GM21526 (cell line): ENCODE data around the gene FBXO36.
A peak's percentile ranks its signal among the peaks of the same experiment; 100 is the strongest.
"Not testable (repeated sequence)": the region's sequence is repeated elsewhere in the genome, so short reads cannot be mapped to it uniquely, and the experiment has no call there.

Source experiments
- ATAC-seq: cut with Tn5 transposase; IDR thresholded peaks from one replicate; pipeline ENCODE4 v1.9.1; 2021; ENCODE audit warnings: moderate library complexity; ENCODE audit not compliant: unreplicated experiment, low FRiP score

Gene FBXO36

DNA sequence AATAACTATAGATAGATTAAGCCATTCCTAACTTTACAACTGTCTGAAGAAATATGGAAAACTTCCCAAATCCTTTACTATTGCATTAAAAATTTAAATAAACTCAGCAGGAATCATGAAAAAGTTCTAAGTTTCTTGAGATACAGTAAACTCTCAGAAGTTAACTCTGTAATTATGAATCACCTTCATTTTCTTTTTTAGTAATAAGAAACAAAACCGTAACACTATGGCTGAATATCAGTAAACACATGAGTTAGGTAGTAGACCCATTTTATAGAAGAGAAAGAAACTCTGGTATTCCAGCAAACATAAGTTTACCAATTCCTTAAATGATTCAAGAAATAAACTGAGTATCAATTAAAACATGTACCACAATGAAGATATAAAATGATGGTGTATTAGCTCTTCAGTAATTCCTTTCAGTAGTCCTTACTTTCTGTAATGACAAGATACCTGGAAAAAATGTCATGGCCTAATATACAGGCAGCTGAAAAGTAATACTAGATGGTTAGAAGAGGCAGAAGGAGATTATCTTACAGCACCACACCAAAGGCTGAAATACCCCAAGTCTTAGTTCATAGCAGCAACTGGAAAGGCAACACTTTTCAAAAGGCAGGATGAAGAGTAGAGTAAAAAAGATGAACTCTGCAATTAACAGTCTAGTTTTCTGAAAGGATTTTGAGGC lies 12.0 kb upstream of the FBXO36 start:
- no peak for ATAC-seq

DNA sequence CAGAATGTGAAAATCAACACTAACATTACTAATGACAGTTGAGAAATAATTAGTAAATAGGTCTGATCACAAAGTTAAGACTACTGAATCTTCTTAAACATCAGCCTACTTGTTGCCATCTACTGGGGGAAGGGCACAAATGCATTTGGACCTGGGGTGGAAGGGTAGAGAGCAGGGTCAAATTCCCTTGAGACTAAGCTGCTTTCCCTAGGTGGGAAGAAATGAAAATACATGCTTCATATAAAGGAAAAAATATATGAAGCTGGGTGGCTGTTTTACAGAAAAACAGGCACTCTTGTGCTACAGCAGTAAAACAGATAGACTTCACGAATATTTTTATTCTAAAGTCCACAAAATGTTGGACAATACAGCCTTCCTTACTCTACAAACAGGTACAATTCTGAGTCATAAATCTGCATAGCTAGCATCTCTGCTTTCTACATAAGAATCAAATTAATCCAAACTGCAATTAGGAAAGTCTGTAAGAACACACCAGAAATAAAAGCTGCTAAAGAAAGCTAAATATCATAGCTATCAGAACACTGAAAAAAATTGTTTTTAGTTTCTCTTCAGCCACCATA lies 11.4 kb upstream of the FBXO36 start:
- peak; percentile 57 for ATAC-seq

GRCh38 chr2:229914171-229914570 lies 8.1 kb upstream of the FBXO36 start:
- ATAC-seq = no peak

- ATAC-seq = no peak
Observed at GRCh38 chr2:229917793-229918192, 4.5 kb upstream of the FBXO36 start.

GRCh38 chr2:229920011-229920641 lies 2.2 kb upstream of the FBXO36 start:
- ATAC-seq = no peak

DNA sequence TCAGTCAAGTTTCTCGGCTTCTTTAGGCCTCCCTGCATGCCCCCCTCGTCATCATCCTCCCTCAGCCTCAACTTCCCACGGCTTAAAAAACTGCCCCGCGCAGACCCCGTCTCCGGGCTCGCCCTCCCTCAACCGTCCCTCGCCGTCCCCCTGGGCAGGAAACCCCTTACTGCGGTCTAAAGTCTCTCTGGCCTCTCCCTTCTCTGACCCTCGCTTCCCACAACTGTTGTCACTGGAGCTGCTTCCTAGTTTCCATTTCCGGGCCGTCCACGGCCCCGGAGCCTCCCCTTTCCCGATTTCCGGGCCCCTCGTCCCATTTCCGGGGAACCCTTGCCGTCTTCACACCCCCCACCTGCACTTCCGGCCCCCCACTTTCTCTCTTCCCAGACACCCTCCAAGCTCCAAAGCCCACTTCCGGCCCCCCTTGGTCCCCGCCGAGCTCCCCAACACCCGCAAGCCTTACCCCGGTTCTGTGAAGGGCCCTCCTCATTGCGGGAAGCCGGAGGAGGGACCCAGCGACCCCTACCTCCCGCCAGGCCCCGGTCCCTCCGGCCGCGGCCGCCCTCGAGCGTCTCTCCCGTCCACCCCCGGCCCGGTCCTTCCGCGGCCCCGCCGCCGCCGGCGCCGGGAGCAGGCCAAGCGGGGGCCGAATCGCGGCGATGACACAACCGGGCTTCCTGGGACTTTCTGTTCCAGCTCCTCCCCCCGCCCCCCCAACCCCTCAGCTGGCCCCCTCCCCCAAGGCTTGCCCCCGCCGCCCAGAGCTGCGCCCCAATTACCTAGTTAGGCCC lies 1.0 kb upstream of the FBXO36 start:
- peak; percentile 19 for ATAC-seq

DNA sequence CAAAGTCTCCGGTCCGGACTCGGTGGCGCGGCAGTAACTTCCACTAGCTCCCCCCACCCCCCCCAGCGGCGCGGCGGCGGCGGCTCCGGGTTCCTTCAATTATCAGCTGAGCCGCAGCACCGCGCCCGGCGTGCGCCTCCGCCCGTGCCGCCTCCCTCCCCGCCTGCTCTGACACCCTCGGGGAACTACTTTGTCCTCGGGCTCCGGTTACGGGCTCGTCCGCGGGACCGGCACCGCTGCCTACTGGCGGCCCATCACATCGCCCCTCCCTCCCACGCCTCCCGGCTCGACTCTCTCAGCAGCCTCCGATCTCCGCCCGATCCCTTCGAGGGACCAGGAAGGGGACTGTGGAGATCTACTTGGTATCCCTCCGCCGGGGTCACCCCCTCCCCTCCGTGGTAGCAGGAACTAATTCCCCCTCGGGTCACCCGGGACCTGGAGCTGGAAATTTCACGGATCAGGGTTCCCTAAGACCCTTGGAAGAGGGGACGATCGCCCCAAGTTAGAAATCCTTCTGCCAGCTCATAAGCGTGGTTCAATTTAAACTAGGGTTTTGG lies 333 bp upstream of the FBXO36 start, which contains the start of gene TRIP12:
TRIP12 (minus strand) TSS at position 118 of the 557 bp plus-strand sequence. CDS start 41,930 bp downstream, outside the sequence.
- ATAC-seq = peak; percentile 61

GRCh38 chr2:229924541-229924940 lies 2.2 kb downstream of the FBXO36 start:
- not testable (repeated sequence) for ATAC-seq

GRCh38 chr2:229925201-229925600 lies 2.9 kb downstream of the FBXO36 start:
- ATAC-seq = no peak

DNA sequence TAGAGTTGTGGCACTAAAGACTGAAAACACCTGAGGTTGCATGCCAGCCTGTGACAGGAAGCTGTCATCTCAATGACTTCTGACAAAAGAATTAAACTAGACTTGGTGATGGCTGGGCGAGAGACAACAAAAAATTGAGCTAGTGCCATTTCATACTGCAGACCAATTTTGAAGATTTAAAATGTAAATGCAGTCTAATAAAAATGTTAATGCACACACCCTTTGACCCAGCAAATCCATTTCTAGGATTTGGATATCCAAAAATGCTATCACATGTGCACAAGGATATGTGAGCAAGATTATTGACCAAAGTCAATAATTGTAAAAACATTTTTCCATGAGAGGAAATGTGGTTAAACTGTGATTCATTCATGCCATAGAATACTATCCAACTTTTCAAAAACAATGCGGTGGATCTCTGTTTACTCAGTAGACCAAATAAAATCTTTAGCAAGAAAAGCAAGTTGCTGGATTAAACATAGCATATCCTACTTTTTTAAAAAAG lies 5.6 kb downstream of the FBXO36 start:
- ATAC-seq = no peak

- ATAC-seq = no peak
Observed at GRCh38 chr2:229930656-229931055, 8.4 kb downstream of the FBXO36 start.

DNA sequence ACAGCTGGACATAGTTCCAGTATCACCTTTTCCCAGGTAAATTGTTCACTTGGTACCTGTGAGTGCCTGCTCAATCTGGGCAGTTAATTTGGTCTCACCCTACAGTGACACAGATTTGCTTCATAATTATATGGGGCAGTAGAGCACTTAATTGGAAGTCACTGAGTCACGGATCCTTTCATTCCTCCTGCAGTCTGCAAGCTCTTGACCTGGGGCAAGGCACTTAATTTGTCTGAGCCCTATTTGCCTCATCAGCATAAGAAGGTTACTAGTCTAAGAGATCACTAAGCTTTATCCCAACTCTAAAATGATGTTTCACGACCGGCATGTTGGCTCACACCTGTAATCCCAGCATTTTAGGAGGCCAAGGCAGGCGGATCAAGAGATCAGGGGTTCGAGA lies 8.9 kb downstream of the FBXO36 start:
- ATAC-seq = no peak

GRCh38 chr2:229937537-229937936 lies 15.2 kb downstream of the FBXO36 start:
- no peak for ATAC-seq

- no peak for ATAC-seq
Observed at GRCh38 chr2:229942671-229943070, 20.4 kb downstream of the FBXO36 start.

GRCh38 chr2:229943171-229943570 lies 20.9 kb downstream of the FBXO36 start:
- no peak for ATAC-seq

GRCh38 chr2:229943770-229944449 lies 21.6 kb downstream of the FBXO36 start:
- no peak for ATAC-seq

DNA sequence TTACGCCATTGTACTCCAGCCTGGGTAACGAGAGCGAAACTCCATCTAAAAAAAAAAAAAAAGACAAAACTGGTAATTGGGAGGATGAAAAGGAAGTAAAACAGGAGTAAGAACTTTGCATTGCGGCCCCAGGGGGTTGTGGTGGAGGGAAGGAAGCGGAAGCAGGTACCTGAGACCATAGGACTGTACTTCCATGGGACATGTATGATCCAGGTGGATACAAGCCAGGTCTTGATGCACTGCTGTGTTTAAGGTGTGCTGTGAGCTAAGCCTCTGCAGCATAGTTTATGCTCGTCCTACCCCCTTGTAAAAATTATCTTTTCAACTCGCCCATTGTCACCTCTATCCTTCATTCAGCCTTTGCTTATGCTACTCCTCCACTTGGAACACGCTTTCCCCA lies 23.7 kb downstream of the FBXO36 start:
- ATAC-seq = no peak

GRCh38 chr2:229947544-229947943 lies 25.2 kb downstream of the FBXO36 start:
- no peak for ATAC-seq

DNA sequence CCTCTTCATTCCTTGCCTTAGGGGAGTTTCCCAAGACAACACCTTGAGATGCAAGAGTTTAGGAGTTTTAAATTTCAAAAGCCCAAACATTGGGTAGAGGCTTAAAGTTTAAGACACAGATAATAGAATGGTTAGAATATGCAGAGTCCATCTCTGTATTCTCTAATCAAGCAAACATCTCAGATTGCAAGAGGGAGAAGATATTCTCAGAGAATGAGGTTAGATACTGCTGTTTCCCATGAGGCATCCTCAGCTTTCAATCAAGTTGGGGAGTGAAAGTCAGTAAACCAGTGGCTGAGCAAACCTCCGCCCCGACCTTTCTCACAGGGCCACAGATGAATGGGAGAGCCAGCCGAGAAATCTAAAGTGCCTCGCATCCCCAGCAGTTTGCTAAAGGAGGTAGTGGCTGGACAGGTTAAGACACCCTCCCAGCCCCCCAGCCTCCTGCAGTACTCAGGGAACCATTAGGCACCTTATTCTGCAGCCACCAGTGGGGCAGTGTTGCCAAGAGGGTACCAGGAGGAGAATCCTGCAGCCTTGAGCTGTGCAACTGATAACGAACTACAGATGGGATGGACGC lies 30.0 kb downstream of the FBXO36 start:
- no peak for ATAC-seq

DNA sequence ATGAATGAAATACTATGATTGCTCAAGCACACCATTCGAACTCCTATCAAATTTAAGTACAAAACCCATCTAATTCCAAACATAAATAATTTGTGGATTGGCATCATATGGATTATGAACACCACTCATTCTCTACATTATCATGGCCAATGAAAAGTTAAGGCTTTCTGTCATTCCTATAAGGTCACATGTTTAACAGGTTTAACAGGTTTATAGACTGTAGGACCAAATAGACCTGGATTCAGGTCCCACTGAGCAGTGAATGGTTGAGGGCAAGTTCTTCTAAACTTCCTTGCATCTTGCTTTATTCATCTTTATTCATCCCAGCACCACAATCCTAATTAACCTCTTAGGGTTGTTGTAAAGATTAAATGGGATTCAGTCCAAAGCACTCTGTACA lies 33.4 kb downstream of the FBXO36 start:
- ATAC-seq = no peak
